Measurements from ENCODE around the gene ADH4.
A peak's percentile ranks its signal among the peaks of the same experiment; 100 is the strongest.
"Not testable (repeated sequence)": the region's sequence is repeated elsewhere in the genome, so short reads cannot be mapped to it uniquely, and the experiment has no call there.

ADH4 gene

GRCh38 chr4:99088481-99089365, 55.4 kb downstream of the ADH4 start, which contains the start of gene ADH5:
TSS of gene ADH5 (minus strand) at chr4:99088788. CDS start at chr4:99088700, 88 bp downstream.
- peak; percentile 49 for DNase-seq (ENCODE audit: low read depth)
- peak within 1 kb of the TSS; percentile 73 for H3K4me3 ChIP-seq (ENCODE audit: low read depth, low read length)
- no peak for TF ChIP-seq CTCF (IDR thresholded peaks at IDR 0.05; ENCODE audit: low read depth, low read length, missing control alignments)
- in situ Hi-C loops (cut with HindIII; ENCODE audit: low sequenced_read_pairs): no loop called here

GRCh38 chr4:99088023-99088449, 56.1 kb downstream of the ADH4 start:
- in situ Hi-C loops (cut with HindIII; ENCODE audit: low sequenced_read_pairs): no loop called here
- H3K4me3 ChIP-seq (ENCODE audit: low read depth, low read length): peak overlapping the region; percentile 73
- no peak for TF ChIP-seq CTCF (IDR thresholded peaks at IDR 0.05; ENCODE audit: low read depth, low read length, missing control alignments)
- DNase-seq (ENCODE audit: low read depth): peak; percentile 45

DNA sequence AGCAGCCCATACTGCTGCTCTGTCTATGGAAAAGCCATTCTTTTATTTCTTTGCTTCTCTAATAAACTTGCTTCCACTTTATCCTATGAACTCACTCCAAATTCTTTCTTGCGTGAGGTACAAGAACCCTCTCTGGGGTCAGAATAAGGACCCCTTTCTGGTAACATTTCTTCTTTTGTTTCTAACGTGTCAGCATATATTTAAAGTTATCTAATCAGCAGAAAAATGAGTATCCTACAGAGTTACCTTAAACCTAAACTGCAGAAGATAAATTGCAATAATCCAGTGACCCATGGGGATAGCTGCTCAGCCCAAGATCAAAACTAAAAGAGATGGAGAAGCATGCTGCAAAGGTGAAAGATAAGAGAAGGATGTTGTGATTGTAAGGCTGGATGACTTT, 59.5 kb downstream of the ADH4 start:
- no peak overlapping the region for H3K4me3 ChIP-seq (ENCODE audit: low read depth, low read length)
- DNase-seq (ENCODE audit: low read depth): no peak
- in situ Hi-C loops (cut with HindIII; ENCODE audit: low sequenced_read_pairs): no loop called here
- no peak for TF ChIP-seq CTCF (IDR thresholded peaks at IDR 0.05; ENCODE audit: low read depth, low read length, missing control alignments)

GRCh38 chr4:99082192-99082591, 61.9 kb downstream of the ADH4 start:
- H3K4me3 ChIP-seq (ENCODE audit: low read depth, low read length): no peak overlapping the region
- no peak for DNase-seq (ENCODE audit: low read depth)
- in situ Hi-C loops (cut with HindIII; ENCODE audit: low sequenced_read_pairs): no loop called here
- TF ChIP-seq CTCF (IDR thresholded peaks at IDR 0.05; ENCODE audit: low read depth, low read length, missing control alignments): no peak

DNA sequence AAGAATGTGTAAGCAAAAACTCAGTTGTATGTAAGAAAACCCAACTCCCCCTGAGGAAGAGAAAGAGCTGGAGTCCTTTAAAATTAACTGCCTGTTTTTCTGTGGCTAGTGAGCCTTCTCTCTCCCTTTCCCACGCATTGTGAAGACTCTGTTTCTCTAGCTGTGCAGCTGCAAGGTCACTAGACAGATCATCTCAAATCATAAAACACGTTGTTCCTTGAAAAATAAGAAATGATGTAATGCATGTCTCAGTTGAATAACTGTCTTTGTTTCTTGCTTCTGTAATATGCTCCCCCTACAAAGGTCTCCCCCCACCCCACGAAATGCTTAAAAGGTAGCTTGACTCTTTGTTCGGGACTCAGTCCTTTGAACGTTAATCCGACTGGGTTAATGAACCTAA, 63.2 kb downstream of the ADH4 start:
- DNase-seq (ENCODE audit: low read depth); in situ Hi-C loops (cut with HindIII; ENCODE audit: low sequenced_read_pairs); H3K4me3 ChIP-seq (ENCODE audit: low read depth, low read length): not testable (repeated sequence)

DNA sequence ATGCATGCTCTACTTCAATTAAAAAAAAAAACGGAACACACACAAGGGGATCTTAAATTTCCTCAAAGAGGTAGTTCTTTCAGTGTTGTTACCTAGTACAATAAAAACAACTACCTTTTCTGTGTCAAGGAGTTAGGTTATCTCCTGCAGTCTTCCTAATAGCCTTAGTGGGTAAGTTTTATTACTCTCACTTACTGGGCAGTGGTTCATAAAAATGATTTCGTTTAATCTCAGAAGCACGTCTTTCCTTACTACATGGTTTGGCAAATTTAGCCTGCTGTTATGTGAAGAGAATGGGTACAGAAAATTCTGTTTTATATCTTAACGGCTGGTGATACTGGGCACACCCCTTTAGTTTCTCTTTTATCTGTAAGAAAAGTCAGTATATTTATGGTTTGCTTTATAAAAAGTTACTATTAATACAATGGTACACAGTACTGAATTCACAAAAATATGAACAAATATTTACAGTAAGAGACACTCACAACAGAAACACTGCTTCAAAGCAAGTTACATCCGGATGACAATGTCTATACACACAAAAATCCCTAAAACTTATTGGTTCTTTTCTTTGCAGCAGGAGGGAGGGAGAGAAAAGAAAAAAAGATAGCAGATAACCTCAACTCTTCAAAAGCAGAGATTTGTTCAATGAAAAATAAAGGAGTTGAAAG, 64.3 kb downstream of the ADH4 start:
- no peak for TF ChIP-seq CTCF (IDR thresholded peaks at IDR 0.05; ENCODE audit: low read depth, low read length, missing control alignments)
- in situ Hi-C loops (cut with HindIII; ENCODE audit: low sequenced_read_pairs): no loop called here
- no peak overlapping the region for H3K4me3 ChIP-seq (ENCODE audit: low read depth, low read length)
- DNase-seq (ENCODE audit: low read depth): no peak

Data from astrocyte of the cerebellum (primary cell).